NCI-H2081 (cell line): ENCODE measurements around the gene PRDX6.
"Not testable (repeated sequence)": the region's sequence is repeated elsewhere in the genome, so short reads cannot be mapped to it uniquely, and the experiment has no call there.

Experiments used
- DNase-seq, 2 experiments: peaks; one replicate each; lab custom pipeline; 2025; lab: John Stamatoyannopoulos, UW

The PRDX6 gene

DNA sequence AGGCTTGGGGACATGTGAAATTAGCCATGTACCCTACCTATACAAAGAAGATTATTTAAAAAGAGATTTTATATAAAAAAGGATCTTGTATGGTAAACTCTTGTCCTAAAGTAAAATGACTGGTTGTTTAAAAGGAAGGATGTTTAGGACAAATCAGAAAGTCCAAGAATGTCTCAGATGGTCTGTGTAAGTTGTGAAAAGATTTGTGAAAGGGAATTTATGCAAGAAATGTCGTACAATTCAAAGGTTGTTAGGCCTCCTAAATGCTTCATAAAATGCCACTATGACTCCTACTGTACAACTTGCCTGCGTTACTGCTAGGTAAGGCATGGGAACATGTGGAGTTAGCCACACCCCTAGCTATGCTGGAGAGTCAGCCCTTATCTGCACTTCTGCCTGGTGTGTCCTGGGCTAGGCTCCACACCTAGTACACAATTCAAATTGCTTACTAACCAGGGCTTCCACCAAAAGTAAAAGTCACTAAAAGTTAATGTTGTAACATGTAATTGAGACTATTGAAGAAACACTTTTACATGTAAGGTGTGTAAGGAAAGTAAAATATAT is 19.7 kb downstream of the PRDX6 start:
- DNase-seq = no peak

DNA sequence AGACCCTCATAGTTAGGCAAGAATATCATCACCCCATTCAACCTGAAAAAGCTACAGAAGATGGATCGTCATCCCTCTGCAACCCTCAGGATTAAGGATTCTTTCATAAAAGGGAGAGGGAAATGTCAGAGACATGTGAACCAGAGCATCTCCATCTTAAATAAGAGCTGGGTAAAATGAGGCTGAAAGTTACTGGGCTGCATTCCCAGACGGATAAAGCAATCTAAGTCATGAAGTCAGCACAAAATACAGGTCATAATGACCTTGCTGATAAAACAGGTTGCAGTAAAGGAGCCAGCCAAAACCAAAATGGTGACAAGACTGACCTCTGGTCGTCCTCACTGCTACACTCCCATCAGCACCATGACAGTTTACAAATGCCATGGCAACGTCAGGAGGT is 22.6 kb downstream of the PRDX6 start:
- no peak for DNase-seq

DNA sequence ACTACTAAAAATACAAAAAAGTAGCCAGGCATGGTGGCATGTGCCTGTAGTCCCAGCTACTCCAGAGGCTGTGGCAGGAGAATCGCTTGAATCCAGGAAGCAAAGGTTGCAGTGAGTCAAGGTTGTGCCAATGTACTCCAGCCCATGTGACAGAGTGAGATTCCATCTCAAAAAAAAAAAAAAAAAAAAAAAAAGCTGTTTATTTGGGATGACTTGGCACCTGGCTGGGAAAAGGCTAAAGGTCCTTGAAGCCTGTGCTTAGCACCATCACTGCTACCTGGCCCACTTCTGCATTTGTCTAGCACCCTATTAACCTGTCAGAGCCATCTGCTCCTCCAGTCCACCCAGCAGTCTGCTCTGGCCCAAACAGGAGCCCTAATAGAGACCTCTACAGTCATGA is 25.0 kb downstream of the PRDX6 start:
- no peak for DNase-seq

DNA sequence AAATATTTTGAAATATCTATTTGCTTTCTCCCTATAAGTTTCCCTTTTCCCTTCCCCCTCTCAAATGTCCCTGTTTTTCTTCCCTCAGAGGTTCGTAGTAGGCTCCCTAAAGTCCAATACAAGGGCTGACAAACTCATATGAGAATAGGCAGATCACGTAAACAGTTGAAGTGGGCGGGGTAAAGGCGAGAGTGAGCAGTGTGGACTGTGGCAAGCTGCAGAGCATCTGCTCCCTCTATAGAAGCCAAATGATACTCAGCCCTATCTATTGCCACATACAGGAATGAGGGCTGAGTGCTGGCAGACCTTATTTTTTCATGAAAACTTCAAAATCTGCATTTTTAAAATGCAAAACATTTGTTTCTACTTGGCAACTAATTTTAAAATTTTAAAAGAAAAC is 26.3 kb downstream of the PRDX6 start:
- peak; percentile 19 to 28 for DNase-seq

DNA sequence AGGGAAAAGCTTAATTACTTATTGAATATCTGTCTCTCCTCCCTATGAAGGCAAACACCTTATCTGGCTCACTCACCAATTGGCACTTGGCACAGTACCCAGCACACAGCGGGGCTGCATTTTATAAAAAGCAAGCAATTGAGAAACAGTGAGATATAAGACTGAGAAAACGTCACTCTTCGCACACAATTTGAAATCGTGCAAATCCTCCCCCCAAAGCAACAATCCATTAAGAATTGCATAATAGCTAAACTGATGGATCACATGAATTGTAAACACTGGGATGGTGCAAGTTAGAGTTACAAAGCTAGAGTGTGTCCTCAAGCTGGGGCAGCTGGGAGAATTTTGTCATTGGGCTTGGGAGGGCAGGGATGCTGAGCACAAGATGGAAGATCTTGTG is 27.1 kb downstream of the PRDX6 start:
- DNase-seq = peak; percentile 80 to 95

DNA sequence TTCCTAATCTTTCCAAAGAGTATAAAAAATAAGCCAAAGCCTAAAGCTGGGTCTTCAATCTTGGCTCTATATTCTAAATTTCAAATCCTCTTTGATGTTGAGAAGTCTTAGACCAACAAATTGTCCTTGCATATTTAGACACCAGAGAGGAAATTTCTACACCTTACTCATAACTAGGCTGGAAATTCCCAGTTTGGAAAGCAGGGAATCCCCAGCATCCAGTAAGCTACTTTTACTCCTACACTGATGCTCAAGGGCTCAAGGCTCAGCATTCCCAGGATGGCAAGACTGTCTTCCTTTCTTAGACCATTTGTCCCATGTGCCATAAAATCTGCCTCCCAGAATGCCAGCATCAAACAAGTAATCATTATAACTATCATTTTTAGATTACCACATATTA is 28.3 kb downstream of the PRDX6 start:
- DNase-seq = no peak

DNA sequence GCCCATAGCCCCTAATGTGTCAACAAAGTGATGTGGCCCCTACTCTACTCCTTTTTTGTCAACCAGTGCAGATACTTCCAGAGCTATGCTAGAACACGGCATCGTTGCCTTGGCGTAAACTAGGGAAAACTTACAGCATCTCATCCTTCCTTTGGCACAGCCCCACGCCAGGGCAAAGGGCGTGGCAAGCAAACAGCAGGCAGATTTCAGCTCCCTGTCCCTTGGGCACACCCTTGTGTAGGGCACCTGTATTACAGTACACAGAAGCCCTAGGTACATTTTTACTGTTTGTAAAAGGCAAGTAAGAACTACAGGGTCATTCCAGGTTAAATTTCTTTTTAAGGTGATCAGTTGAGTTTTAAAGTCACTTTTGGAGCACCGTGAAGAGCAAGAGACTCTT is 29.3 kb downstream of the PRDX6 start:
- DNase-seq = peak in 1 of 2 experiments; percentile 12

DNA sequence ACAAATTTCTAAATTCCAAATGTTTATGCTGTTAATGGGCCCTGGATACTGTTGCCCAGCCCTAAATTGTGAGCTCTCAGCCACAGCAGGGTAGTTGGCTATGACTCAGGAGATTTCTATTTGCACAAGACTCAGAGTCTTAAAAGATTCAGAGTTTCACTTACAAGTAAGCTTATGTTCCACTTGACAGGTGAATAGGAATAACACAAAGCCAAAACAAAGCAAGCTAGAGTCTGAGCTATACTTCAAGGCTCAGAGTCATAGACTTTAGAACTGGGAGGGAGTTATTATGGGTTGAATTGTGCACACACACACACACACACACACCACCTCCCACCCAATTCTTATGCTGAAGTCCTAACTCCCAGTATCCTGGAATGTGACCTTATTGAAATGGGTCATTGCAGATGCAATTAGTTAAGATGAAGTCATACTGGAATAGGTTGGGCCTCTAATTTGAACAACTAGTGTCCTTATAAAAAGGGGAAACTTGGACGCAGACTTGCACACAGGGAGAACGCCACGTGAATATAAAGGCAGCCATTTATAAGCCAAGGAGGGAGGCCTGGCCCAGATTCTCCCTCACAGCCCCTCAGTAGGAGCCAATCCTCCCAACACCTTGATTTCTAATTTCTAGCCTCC is 30.2 kb downstream of the PRDX6 start:
- DNase-seq = peak in 1 of 2 experiments; percentile 44

DNA sequence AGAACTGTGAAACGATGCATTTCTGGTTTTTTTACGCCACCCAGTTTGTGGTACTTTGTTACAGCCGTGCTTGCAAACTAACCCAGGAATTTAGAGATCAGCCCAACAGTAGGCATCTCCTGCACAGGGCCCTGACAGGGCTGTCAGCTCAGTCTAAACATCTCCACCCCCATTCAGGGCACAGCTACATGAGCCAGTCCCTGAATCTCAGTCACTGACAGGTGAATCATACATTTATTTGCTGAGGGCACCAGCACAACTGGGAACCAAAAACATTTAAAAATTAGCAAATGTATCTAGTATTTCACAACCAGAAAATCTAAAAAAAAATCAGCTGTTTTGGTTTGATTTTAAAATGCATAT is 30.7 kb downstream of the PRDX6 start:
- DNase-seq = no peak

DNA sequence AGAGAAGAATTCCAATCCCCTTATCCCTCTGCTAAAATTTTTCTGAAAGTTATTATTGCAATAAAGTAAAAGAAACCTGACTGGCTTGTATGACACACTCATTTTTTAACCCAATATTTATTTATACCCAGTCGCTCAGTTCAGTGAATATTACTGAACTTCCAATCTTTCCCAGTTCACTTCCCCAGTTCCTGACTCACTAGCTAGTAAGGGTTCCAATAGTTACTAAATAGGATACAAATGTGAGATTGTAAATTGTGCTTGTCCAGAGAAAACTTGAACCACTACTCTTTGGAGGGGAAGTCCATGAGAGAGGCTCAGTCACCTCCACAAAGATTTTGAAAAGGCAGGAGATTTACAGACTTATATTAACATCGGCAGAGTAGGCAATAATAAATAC is 31.4 kb downstream of the PRDX6 start:
- DNase-seq = no peak

DNA sequence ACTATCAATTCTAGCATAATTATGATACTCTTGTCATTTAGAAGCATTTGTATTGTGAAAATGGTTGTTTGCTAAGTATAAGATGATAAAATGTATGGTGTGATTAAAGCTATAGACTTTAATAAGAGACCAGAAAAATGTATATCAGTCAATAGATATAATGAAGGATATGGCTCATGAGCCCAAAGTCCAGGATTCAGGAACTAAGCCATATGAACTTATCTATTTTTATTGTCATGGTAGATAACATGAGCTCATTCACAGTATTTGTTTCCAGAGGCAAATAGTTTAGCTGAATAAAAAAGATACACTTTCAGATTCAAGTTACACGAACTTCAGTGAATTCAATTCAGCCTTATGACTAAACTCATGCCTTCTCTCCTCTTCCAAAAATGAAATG is 32.7 kb downstream of the PRDX6 start:
- no peak for DNase-seq

DNA sequence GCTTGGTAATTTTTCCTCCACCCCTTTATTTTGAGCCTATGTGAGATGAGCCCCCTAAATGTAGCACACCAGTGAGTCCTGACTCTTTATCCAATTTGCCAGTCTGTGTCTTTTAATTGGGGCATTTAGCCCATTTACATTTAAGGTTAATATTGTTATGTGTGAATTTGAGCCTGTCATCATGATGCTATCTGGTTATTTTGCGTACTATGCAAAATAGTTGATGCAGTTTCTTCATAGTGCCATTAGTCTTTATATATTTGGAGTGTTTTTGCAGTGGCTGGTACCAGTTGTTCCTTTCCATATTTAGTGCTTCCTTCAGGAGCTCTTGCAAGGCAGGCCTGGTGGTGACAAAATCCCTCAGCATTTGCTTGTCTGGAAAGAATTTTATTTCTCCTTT is 37.4 kb downstream of the PRDX6 start:
- DNase-seq = not testable (repeated sequence)

DNA sequence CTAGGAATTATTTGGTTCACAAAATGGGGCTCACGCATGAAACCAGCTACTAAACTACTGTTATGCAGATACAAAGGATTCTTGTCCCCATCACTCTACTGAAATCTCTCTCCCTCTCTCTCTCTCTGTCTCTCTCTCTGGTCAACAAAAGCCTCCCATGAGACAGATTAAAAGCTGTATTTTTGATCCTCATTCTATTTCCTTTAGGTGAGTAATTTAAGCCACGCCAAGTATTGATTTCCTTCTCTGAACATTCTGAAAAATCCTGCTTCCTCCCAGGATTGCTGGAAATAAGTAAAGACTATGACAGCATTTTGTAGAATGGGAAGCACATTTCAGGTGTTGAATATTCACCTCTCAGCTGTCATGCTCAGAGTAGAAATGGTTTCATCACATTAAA is 43.7 kb downstream of the PRDX6 start:
- no peak for DNase-seq

DNA sequence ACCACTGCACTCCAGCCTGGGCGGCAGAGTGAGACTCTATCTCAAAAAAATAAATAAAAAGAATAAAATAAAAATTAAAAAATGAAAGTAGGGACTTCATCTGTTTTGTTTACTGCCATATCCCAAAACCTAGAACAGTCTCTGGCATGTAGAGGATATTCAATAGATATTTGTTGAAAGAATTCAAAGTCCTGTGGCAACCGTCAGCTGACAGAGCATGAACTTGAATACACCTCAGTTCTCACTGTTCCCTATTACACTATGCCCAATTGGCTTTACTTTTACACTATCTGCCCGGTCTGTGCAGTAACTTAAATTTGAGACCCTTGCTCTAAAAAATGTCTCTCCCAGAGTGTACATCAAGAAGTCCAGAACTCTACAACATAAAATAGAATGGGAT is 46.2 kb downstream of the PRDX6 start:
- no peak for DNase-seq

DNA sequence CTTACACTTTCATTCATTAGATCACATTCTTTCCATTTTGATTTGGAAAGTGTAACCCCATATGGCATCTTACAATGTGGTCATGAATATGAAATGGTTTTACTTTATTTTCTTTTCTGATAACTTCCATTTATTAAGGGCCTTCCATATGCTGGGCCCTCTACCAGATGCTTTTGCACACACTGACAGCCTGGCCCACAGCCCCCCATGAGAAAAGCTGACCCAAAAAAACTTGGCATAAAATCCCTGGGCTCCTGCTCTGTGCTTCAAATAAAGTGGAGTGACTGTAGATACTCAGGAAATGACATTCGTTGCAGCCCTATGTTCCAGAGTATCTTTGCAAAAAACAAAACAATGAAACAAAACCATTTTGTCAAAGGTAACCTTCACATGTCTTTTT is 48.8 kb downstream of the PRDX6 start:
- no peak for DNase-seq

DNA sequence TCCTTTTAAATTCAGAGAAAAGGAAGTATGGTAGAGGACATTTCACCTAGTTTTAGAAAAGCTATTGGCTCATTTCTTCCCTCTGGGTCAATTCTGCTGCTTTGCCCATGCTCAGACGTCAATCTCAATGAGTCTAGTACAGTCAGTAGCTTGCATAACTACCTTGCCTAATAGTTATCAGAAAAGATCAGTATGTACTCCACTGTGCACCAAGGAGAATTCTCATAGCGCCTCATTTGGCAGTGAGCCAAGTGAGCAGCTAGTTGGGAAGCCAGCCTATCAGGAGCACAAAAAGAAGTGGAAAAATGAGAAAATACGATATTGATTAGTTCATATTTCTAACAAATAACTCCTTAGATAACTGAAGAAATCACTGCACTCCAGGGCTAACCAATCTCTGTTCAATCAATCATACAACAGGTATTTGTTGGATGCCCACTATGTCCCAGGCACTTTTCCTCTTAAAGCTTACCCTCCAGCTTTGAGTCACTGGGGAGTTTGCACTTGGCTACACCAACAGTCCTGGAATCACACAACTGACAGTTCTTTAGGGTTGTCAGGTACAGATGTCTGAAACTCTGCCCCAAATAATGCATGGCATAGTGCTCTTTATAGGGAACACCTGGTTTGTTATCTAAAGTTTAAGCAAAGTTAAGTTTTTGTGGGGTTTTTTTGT is 50.2 kb downstream of the PRDX6 start:
- DNase-seq = no peak

DNA sequence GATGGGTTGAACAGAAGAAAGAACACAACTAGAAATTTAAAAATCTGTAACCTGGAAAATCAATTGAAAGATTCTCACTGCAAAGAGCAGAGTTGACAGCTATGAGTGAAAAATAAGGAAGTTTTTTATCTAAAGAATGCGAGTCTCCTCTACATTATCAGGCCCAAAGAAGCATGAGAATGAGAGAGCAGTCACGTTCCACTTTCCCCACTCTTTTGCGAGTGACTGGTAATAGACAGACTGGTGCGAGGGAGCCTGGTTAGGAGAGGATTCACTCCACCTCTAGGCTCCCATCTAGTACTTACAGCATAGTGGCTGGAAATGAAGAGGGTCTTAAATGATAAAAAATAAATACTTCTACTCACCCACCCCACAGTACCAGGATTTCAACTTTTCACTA is 52.0 kb downstream of the PRDX6 start:
- no peak for DNase-seq

DNA sequence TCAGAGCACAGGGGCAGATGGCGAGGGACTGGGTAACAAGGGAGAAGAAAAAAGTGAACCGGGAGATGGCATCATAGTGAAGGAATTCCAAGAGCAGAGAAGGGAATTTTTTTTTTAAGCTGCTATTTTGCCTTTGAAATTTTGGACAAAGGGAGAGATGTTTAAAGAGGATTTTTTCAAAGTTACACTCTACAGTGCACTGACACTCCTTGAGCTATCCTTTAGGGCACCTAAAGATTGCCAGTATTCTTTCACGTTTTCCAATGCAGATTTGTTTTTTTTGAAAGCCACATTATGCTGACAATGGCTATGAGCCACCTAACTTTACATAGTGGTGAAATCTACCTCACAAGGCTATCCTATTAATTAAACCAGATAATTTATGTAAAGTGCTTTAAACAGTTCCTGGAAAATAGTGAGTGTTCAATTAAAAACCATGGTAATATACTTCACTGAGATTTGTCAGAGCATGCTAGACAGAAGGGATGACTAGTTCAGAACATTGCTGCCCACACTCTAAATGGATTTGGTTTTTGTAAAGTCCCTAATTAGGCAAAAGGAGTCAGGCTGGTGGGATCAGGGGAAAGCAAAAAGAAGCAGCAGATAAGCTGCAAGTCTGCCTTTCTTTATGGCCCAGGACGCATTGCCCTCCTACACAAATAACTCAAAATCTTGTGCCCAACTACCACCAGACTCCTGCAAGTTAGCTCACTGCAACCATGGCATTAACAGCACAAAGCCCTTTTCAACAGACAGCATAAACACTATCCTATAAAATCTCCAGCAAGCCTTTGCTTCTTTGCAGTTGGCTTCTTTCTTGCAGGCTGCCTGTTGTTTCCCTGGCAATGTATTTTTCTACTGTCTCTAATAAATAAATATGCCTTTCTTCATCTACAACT is 53.9 kb downstream of the PRDX6 start:
- DNase-seq = no peak

DNA sequence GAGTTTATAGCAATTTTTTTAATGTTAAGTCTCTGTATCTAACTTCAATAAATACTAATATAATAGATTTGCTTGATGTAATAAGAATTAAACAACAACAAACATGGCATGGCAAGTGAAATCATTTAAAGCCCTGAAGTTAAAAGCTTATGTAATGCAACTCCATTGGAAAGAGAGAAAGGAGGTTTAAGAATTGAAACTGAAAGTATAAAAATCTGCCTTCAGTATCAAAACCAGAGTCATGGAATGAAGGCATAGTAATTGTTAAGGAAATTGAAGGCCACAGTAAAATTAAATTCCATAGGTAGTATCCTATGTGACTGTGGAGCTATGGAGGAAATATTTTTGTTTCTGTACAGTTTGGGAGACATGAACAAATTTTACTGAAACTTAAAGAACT is 55.1 kb downstream of the PRDX6 start:
- DNase-seq = no peak

DNA sequence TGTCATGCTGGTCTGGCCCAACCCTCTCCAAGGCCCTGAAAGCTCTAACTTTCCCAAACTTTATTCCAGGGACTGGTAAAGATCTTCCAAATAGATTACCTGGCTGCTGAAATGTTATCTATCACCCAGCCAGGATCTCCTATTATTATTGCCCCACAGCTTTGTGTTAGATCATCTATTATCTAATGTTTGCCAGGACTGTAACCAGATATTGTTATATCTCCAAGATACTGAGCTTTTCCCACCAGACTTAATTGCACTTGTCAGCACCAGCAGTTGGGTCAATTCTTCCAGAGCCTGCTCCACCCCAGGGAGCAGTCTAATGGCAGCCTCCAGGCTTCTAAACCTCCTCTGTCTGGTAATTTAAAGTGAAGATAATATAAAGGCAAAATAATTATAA is 59.1 kb downstream of the PRDX6 start:
- no peak for DNase-seq
